Transverse colon (tissue), 3 donors: ENCODE results near the gene AP1S2.

Experiments
- CTCF ChIP-seq, 5 experiments: fragments of 200-600 bp in 3 of 5; fragments of 450-650 bp in 2 of 5; sonication (generic) in 3 of 5; IDR thresholded peaks; 1 replicate in 2 of 5; 2 replicates in 3 of 5; pipeline ENCODE4 v1.5.1; 2016 to 2017; ENCODE audit warnings: antibody characterized with exemption in 5 of 5, inconsistent platforms in 3 of 5, mild to moderate bottlenecking in 2 of 5, moderate library complexity in 1 of 5
- EP300 ChIP-seq: sonication (generic); formaldehyde crosslinking; IDR thresholded peaks from one replicate; pipeline ENCODE4 v1.6.1; 2017; ENCODE audit warnings: antibody characterized with exemption, low read depth
- POLR2A ChIP-seq: fragments of 450-650 bp; IDR thresholded peaks from one replicate; pipeline ENCODE4 v1.6.1; 2016; ENCODE audit warnings: antibody characterized with exemption, mild to moderate bottlenecking, moderate library complexity

GRCh38 chrX:15785176-15785750 is 69.3 kb downstream of the AP1S2 start:
- TF ChIP-seq EP300, result no peak
- TF ChIP-seq POLR2A, result no peak
- no peak for TF ChIP-seq CTCF (IDR thresholded peaks at IDR 0.05)
